Measurements from ENCODE around the gene GPRC5D. TPM values are rescaled to one million over a fixed set of nuclear protein-coding genes. Genes with fewer than 3 reads are reported as not detected.
A peak's percentile ranks its signal among the peaks of the same experiment; 100 is the strongest.

The GPRC5D gene
- total RNA-seq, 4 donors from 2014 or later, result 0.48 TPM; not detected in 3

GRCh38 chr12:12984149-12984548, 32.2 kb upstream of the GPRC5D start:
- 73 to 76% methylated on average over 4 to 5 of the region's 5 CpGs for WGBS, 2 donors (ENCODE audit: low coverage in 1 of 2)

GRCh38 chr12:12983420-12984035, 31.6 kb upstream of the GPRC5D start:
- intact Hi-C loops (cut with DNase I; ENCODE audit: low total_unique reads) (loop anchor here (5.0 kb wide), 1 partner anchor 66 kb away; no protein-coding TSS in a partner anchor), in situ Hi-C loops (cut with MboI; ENCODE audit: low pct_ligation_motif_present in 1 of 4, low pct_unique_long_range_greater_than_20kb in 1 of 4, low sequenced_read_pairs in 3 of 4) (loop anchor here in 3 of 4 donors (5.0 to 25.0 kb wide), 4 partner anchors 69 to 149 kb away; no protein-coding TSS in a partner anchor)
- Histone ChIP-seq H3K36me3 (peaks cover 0 to 19% (median 6%) of the 10 kb centered on the region in 4 donors), H3K27me3 (no peaks in the 10 kb centered on the region), H3K27ac (peak overlapping the region in 1 of 4 donors; percentile 7), H3K4me3 (no peak overlapping the region), H3K9me3 (no peaks in the 10 kb centered on the region), H3K4me1 (peaks cover 0 to 15% (median 3%) of the 10 kb centered on the region in 4 donors)
- 48 to 50% methylated on average over 7 to 9 of the region's 9 CpGs for WGBS, 2 donors (ENCODE audit: low coverage in 1 of 2)
- no peak for TF ChIP-seq EP300 (IDR thresholded peaks at IDR 0.05; ENCODE audit: low read depth)
- TF ChIP-seq CTCF (IDR thresholded peaks at IDR 0.05), result peak; percentile 46 to 58 (median 51)
- DNase-seq, result no peak

More at GRCh38 chr12:12984149-12984548, 32.2 kb upstream of the GPRC5D start:
- intact Hi-C loops (cut with DNase I; ENCODE audit: low total_unique reads) (loop anchor here (5.0 kb wide), 1 partner anchor 67 kb away; no protein-coding TSS in a partner anchor), in situ Hi-C loops (cut with MboI; ENCODE audit: low pct_ligation_motif_present in 1 of 4, low pct_unique_long_range_greater_than_20kb in 1 of 4, low sequenced_read_pairs in 3 of 4) (loop anchor here in 3 of 4 donors (5.0 to 25.0 kb wide), 4 partner anchors 69 to 149 kb away; no protein-coding TSS in a partner anchor)
- TF ChIP-seq POLR2AphosphoS5 (IDR thresholded peaks at IDR 0.05), result no peak
- no peak for TF ChIP-seq EP300 (IDR thresholded peaks at IDR 0.05; ENCODE audit: low read depth)
- no peak for TF ChIP-seq CTCF (IDR thresholded peaks at IDR 0.05)
- no peak for TF ChIP-seq POLR2A (IDR thresholded peaks at IDR 0.05)
- no peak for DNase-seq
- Histone ChIP-seq H3K4me3 (no peak overlapping the region), H3K27ac (no peak overlapping the region), H3K27me3 (no peaks in the 10 kb centered on the region), H3K9me3 (no peaks in the 10 kb centered on the region), H3K36me3 (peaks cover 0 to 23% (median 9%) of the 10 kb centered on the region in 4 donors), H3K4me1 (peaks cover 0 to 13% (median 3%) of the 10 kb centered on the region in 4 donors)

- peaks cover 0 to 15% (median 3%) of the 10 kb centered on the region in 4 donors for H3K4me1 ChIP-seq
- TF ChIP-seq POLR2A (IDR thresholded peaks at IDR 0.05), result no peak
- no peak for TF ChIP-seq EP300 (IDR thresholded peaks at IDR 0.05; ENCODE audit: low read depth)
- TF ChIP-seq POLR2AphosphoS5 (IDR thresholded peaks at IDR 0.05), result no peak
- no peak for TF ChIP-seq CTCF (IDR thresholded peaks at IDR 0.05)
- DNase-seq, result no peak
- no peaks in the 10 kb centered on the region for H3K9me3 ChIP-seq
- no peak overlapping the region for H3K27ac ChIP-seq
- no peaks in the 10 kb centered on the region for H3K27me3 ChIP-seq
- in situ Hi-C loops (cut with MboI; ENCODE audit: low pct_ligation_motif_present in 1 of 4, low pct_unique_long_range_greater_than_20kb in 1 of 4, low sequenced_read_pairs in 3 of 4) (loop anchor here in 3 of 4 donors (5.0 to 25.0 kb wide), 4 partner anchors 68 to 148 kb away; no protein-coding TSS in a partner anchor), intact Hi-C loops (cut with DNase I; ENCODE audit: low total_unique reads) (loop anchor here (5.0 kb wide), 1 partner anchor 65 kb away; no protein-coding TSS in a partner anchor)
- no peak overlapping the region for H3K4me3 ChIP-seq
- WGBS, 2 donors (ENCODE audit: low coverage in 1 of 2), result 91 to 100% methylated on average over 1 to 2 of the region's 2 CpGs
- peaks cover 0 to 11% (median 4%) of the 10 kb centered on the region in 4 donors for H3K36me3 ChIP-seq
Observed at GRCh38 chr12:12982331-12982730, 30.4 kb upstream of the GPRC5D start.

GRCh38 chr12:12979731-12980259, 27.8 kb upstream of the GPRC5D start:
- H3K27ac ChIP-seq, result peak overlapping the region; percentile 28 to 58 (median 39)
- no peak overlapping the region for H3K4me3 ChIP-seq
- H3K27me3 ChIP-seq, result no peaks in the 10 kb centered on the region
- in situ Hi-C loops (cut with MboI; ENCODE audit: low pct_ligation_motif_present in 1 of 4, low pct_unique_long_range_greater_than_20kb in 1 of 4, low sequenced_read_pairs in 3 of 4) (loop anchor here in 3 of 4 donors (5.0 to 25.0 kb wide), 4 partner anchors 65 to 145 kb away; no protein-coding TSS in a partner anchor), intact Hi-C loops (cut with DNase I; ENCODE audit: low total_unique reads) (loop anchor here (5.0 kb wide), 1 partner anchor 62 kb away; no protein-coding TSS in a partner anchor)
- H3K9me3 ChIP-seq, result no peaks in the 10 kb centered on the region
- H3K4me1 ChIP-seq, result peaks cover 0 to 18% (median 5%) of the 10 kb centered on the region in 4 donors
- WGBS, 2 donors (ENCODE audit: low coverage in 1 of 2), result 43 to 71% methylated on average over 4 of the region's 4 CpGs
- no peak for DNase-seq
- peaks cover 0 to 7% (median under 1%) of the 10 kb centered on the region in 4 donors for H3K36me3 ChIP-seq
- TF ChIP-seq CTCF (IDR thresholded peaks at IDR 0.05) (no peak), POLR2A (IDR thresholded peaks at IDR 0.05) (no peak), POLR2AphosphoS5 (IDR thresholded peaks at IDR 0.05) (peak in 1 of 3 donors; percentile 16), EP300 (IDR thresholded peaks at IDR 0.05; ENCODE audit: low read depth) (no peak)
